HCT116 (cell line): ENCODE data around the gene ABCB6. TPM values are rescaled to one million over a fixed set of nuclear protein-coding genes. Genes with fewer than 3 reads are reported as not detected.

Experiments
- ATAC-seq: fragments of 200-7000 bp; cut with Tn5 transposase; 2 replicates; pipeline ENCODE4 v1.9.1; 2020; ENCODE audit warnings: mild to moderate bottlenecking, moderate library complexity
- BruUV-seq: library from RNA; stranded (reverse); fragments of 400-500 nt; replicated peaks from 2 replicates; lab custom pipeline; 2021; lab: Mats Ljungman, UMichigan
- CTCF ChIA-PET: fragments of 300-600 bp; sonication (Branson Sonifier 250); formaldehyde crosslinking; loops from one replicate; lab custom pipeline; 2021; ENCODE audit warnings: antibody characterized with exemption; lab: Charles Lee
- POLR2A ChIA-PET: fragments of 300-600, 350-600 bp; sonication (Branson Sonifier 250); formaldehyde crosslinking; loops from one replicate; lab custom pipeline; 2021; ENCODE audit warnings: antibody characterized with exemption; lab: Charles Lee
- RAD21 ChIA-PET, 2 experiments: fragments of 300-600 bp; sonication (Branson Sonifier 250); formaldehyde crosslinking; loops; one replicate each; lab custom pipeline; 2023; ENCODE audit warnings: low total read pairs in 2 of 2; ENCODE audit not compliant: uncharacterized antibody in 2 of 2, unreplicated experiment in 2 of 2, low non-redundant PET in 1 of 2; lab: Charles Lee
- DNase-seq: peaks from one replicate; pipeline ENCODE4 v3.0.0-alpha.2; 2010; ENCODE audit warnings: low read depth, low spot score
- H2AFZ ChIP-seq: fragments of 200-600 bp; shearing (Covaris generic), sonication (generic); 2 replicates; pipeline ENCODE4 v1.6.1; 2017; ENCODE audit warnings: low read depth, mixed run types, mixed read lengths, antibody characterized with exemption, low read length; ENCODE audit not compliant: poor library complexity, severe bottlenecking
- H3K27ac ChIP-seq: 2 replicates; pipeline ENCODE4 v1.5.1; 2012; ENCODE audit warnings: low read depth, low read length
- H3K27me3 ChIP-seq: fragments of 200-600 bp; sonication (generic); 2 replicates; pipeline ENCODE4 v1.6.1; 2016; ENCODE audit warnings: mixed run types, low read length, mixed read lengths; ENCODE audit not compliant: insufficient read depth
- H3K36me3 ChIP-seq, 2 experiments: fragments of 200-500 bp in 1 of 2; fragments of 200-600 bp in 1 of 2; sonication (Bioruptor generic) in 1 of 2; sonication (generic) in 1 of 2; 2 replicates each; pipeline versions ENCODE4 v1.5.1 to v1.6.1; 2014 to 2016; ENCODE audit warnings: low read length in 2 of 2, inconsistent platforms in 1 of 2, mixed read lengths in 1 of 2, mixed run types in 1 of 2; ENCODE audit not compliant: insufficient read depth in 2 of 2, control insufficient read depth in 1 of 2
- H3K4me1 ChIP-seq, 2 experiments: fragments of 200-600 bp in 1 of 2; sonication (generic) in 1 of 2; 2 replicates each; pipeline versions ENCODE4 v1.5.1 to v1.6.1; 2012 to 2017; ENCODE audit warnings: low read length in 2 of 2, inconsistent platforms in 1 of 2, mild to moderate bottlenecking in 1 of 2, mixed read lengths in 1 of 2, mixed run types in 1 of 2, moderate library complexity in 1 of 2; ENCODE audit not compliant: insufficient read depth in 2 of 2, control insufficient read depth in 1 of 2
- H3K4me2 ChIP-seq: fragments of 200-600 bp; sonication (generic); 2 replicates; pipeline ENCODE4 v1.6.1; 2017; ENCODE audit warnings: mixed run types, low read length, mixed read lengths
- H3K4me3 ChIP-seq, 2 experiments: fragments of 200-600 bp in 1 of 2; sonication (generic) in 1 of 2; replicated peaks in 1 of 2; 2 replicates each; pipeline ENCODE4 v1.5.1; 2011 to 2016; ENCODE audit warnings: low read length in 2 of 2, control low read depth in 1 of 2, low read depth in 1 of 2, mild to moderate bottlenecking in 1 of 2, mixed read lengths in 1 of 2, mixed run types in 1 of 2
- H3K79me2 ChIP-seq: fragments of 200-600 bp; sonication (generic); 2 replicates; pipeline ENCODE4 v1.6.1; 2017; ENCODE audit warnings: mild to moderate bottlenecking, mixed run types, low read length, moderate library complexity, mixed read lengths; ENCODE audit not compliant: insufficient read depth
- H3K9ac ChIP-seq: fragments of 200-600 bp; sonication (generic); 2 replicates; pipeline ENCODE4 v1.6.1; 2016; ENCODE audit warnings: low read length, mixed read lengths
- H3K9me2 ChIP-seq: fragments of 200-600 bp; sonication (generic), shearing (Covaris generic); 2 replicates; pipeline ENCODE4 v1.6.1; 2017; ENCODE audit warnings: mixed run types, mild to moderate bottlenecking, moderate library complexity; ENCODE audit not compliant: insufficient read depth
- H3K9me3 ChIP-seq, 2 experiments: fragments of 200-500 bp in 1 of 2; fragments of 200-600 bp in 1 of 2; sonication (Bioruptor generic) in 1 of 2; sonication (generic) in 1 of 2; 2 replicates each; pipeline ENCODE4 v1.6.1; 2014 to 2017; ENCODE audit warnings: low read length in 2 of 2, mixed read lengths in 2 of 2, inconsistent platforms in 1 of 2, low read depth in 1 of 2, mild to moderate bottlenecking in 1 of 2, mixed run types in 1 of 2, moderate library complexity in 1 of 2; ENCODE audit not compliant: control insufficient read depth in 1 of 2, insufficient read depth in 1 of 2
- H4K20me1 ChIP-seq: fragments of 200-600 bp; sonication (generic), shearing (Covaris generic); 2 replicates; pipeline ENCODE4 v1.6.1; 2017; ENCODE audit warnings: mixed run types, mild to moderate bottlenecking, moderate library complexity; ENCODE audit not compliant: insufficient read depth
- ATF3 ChIP-seq: IDR thresholded peaks from 2 replicates; pipeline ENCODE4 v1.6.1; 2012
- CBX3 ChIP-seq: IDR thresholded peaks from 2 replicates; pipeline ENCODE4 v1.6.1; 2012; ENCODE audit warnings: low read depth
- EGR1 ChIP-seq: IDR thresholded peaks from 2 replicates; pipeline ENCODE4 v1.6.1; 2012; ENCODE audit warnings: low read depth
- ELF1 ChIP-seq: IDR thresholded peaks from 2 replicates; pipeline ENCODE4 v1.6.1; 2012; ENCODE audit warnings: low read depth, borderline replicate concordance
- EZH2 ChIP-seq: fragments of 200-600 bp; sonication (generic); IDR thresholded peaks from 2 replicates; pipeline ENCODE4 v1.6.1; 2017; ENCODE audit warnings: antibody characterized with exemption, mixed run types
- EZH2phosphoT487 ChIP-seq: fragments of 200-600 bp; IDR thresholded peaks from 2 replicates; pipeline ENCODE4 v1.6.1; 2018; ENCODE audit warnings: antibody characterized with exemption, borderline replicate concordance
- MAX ChIP-seq: IDR thresholded peaks from 2 replicates; pipeline ENCODE4 v1.6.1; 2012
- SIN3A ChIP-seq: IDR thresholded peaks from 2 replicates; pipeline ENCODE4 v1.6.1; 2012; ENCODE audit warnings: low read depth
- SP1 ChIP-seq: IDR thresholded peaks from 2 replicates; pipeline ENCODE4 v1.6.1; 2012; ENCODE audit warnings: low read depth
- YY1 ChIP-seq: IDR thresholded peaks from 2 replicates; pipeline ENCODE4 v1.6.1; 2011; ENCODE audit warnings: low read length, low read depth, moderate library complexity, mild to moderate bottlenecking; ENCODE audit not compliant: insufficient replicate concordance; ENCODE audit errors: extremely low read depth
- intact Hi-C: fragments of 100-400 bp; cut with micrococcal nuclease; formaldehyde crosslinking; loops from 2 replicates; pipeline ENCODE4 v1.10.0; 2022
- total RNA-seq: library from RNA; stranded (reverse); gene quantifications from one replicate; pipeline ENCODE4 v1.2.1, GENCODE V29; 2021; ENCODE audit not compliant: unreplicated experiment
- TF ChIP-seq, protein P1 (sequence below), 3 experiments: fragments of 200-600 bp in 1 of 3; sonication (generic) in 1 of 3; IDR thresholded peaks in 2 of 3; conservative IDR thresholded peaks in 1 of 3; 2 replicates each; pipeline ENCODE4 v1.5.1; 2012 to 2017; ENCODE audit warnings: low read depth in 2 of 3, low read length in 2 of 3, antibody characterized with exemption in 1 of 3, borderline replicate concordance in 1 of 3, control low read depth in 1 of 3, mild to moderate bottlenecking in 1 of 3, mixed read lengths in 1 of 3, mixed run types in 1 of 3, moderate library complexity in 1 of 3; ENCODE audit not compliant: insufficient read depth in 1 of 3
- TF ChIP-seq, protein P2 (sequence below): IDR thresholded peaks from 2 replicates; pipeline ENCODE4 v1.6.1; 2011; ENCODE audit warnings: mild to moderate bottlenecking, low read length, moderate library complexity; ENCODE audit not compliant: insufficient replicate concordance; ENCODE audit errors: extremely low read depth

The ABCB6 gene
- total RNA-seq, 1 experiment from 2014 or later: 24.5 TPM

GRCh38 chr2:219248845-219249202 lies 30.1 kb upstream of the ABCB6 start (continued):
- no peak for TF ChIP-seq CBX3
- TF ChIP-seq ATF3: no peak
- no peak for TF ChIP-seq ELF1
- TF ChIP-seq, protein P1, sequence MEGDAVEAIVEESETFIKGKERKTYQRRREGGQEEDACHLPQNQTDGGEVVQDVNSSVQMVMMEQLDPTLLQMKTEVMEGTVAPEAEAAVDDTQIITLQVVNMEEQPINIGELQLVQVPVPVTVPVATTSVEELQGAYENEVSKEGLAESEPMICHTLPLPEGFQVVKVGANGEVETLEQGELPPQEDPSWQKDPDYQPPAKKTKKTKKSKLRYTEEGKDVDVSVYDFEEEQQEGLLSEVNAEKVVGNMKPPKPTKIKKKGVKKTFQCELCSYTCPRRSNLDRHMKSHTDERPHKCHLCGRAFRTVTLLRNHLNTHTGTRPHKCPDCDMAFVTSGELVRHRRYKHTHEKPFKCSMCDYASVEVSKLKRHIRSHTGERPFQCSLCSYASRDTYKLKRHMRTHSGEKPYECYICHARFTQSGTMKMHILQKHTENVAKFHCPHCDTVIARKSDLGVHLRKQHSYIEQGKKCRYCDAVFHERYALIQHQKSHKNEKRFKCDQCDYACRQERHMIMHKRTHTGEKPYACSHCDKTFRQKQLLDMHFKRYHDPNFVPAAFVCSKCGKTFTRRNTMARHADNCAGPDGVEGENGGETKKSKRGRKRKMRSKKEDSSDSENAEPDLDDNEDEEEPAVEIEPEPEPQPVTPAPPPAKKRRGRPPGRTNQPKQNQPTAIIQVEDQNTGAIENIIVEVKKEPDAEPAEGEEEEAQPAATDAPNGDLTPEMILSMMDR (IDR thresholded peaks at IDR 0.05 in 2 of 3, conservative IDR thresholded peaks at IDR 0.05 in 1 of 3; ENCODE audit: borderline replicate concordance in 1 of 3, insufficient read depth in 1 of 3, low read depth in 2 of 3, low read length in 2 of 3): no peak
- TF ChIP-seq EGR1: no peak
- no peak for TF ChIP-seq SP1
- no peak for TF ChIP-seq EZH2
- no peak for TF ChIP-seq MAX
- TF ChIP-seq EZH2phosphoT487: no peak

DNA sequence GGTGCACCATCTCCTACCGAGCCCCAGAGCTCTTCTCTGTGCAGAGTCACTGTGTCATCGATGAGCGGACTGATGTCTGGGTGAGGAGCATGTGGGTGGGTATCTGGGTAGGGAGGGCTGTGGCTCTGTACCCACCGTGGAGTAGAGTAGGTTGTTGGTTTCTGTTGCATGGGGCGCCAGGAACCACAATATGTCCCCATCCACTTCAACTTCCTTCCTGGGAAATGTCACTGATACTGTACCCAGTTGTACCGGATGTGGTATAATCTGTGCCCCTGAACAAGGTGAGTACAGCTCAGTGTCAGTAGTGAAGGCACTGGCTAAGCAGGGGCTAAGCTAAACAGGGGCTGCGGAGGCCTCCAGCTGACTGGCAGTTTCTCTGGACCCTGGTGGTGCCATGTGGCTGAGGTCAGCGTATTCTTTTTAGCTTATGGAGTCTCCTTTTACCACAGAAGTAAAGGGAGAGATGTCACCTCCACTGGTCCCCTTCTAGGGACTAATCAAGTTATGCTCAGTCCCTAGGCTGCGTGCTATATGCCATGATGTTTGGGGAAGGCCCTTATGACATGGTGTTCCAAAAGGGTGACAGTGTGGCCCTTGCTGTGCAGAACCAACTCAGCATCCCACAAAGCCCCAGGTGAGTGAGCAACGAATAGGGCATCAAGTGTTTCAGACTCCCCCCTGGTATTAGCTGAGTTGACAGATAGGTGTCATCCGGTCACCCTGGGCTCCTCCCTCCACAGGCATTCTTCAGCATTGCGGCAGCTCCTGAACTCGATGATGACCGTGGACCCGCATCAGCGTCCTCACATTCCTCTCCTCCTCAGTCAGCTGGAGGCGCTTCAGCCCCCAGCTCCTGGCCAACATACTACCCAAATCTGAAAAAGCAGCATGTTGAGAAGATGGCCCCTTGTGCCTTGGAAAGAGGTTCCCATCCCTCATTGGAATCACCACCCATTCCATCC lies 29.2 kb upstream of the ABCB6 start:
- RAD21 ChIA-PET: no interaction called here
- H3K4me2 ChIP-seq: 0 out of 2 replicates have a peak overlapping the region, but pooled peaks have one; percentile 69
- no peaks in the 10 kb centered on the region for H3K9me2 ChIP-seq
- intact Hi-C loops: no loop called here
- H3K36me3 ChIP-seq: peaks cover 3 to 5% of the 10 kb centered on the region in 2 experiments; a peak in 2 of 4 replicates
- H3K27me3 ChIP-seq: no peaks in the 10 kb centered on the region
- H3K4me3 ChIP-seq: no peak overlapping the region
- no peaks in the 10 kb centered on the region for H4K20me1 ChIP-seq
- POLR2A ChIA-PET: no interaction called here
- peaks cover 31% of the 10 kb centered on the region; the same call in 1 of the 2 replicates for H3K79me2 ChIP-seq
- CTCF ChIA-PET: interaction anchor here (0.6 to 2.8 kb wide), 5 partner anchors 29 to 140 kb away, joined by 3 to 14 read pairs (median 7); partner anchors contain the start of gene DNPEP
- no peaks in the 10 kb centered on the region for H3K9me3 ChIP-seq
- peaks cover 29 to 58% of the 10 kb centered on the region in 2 experiments for H3K4me1 ChIP-seq
- ATAC-seq: no peak
- BruUV-seq: no TSS peak
- H3K27ac ChIP-seq: no peak overlapping the region
- no peak overlapping the region for H3K9ac ChIP-seq
- TF ChIP-seq, protein P2, sequence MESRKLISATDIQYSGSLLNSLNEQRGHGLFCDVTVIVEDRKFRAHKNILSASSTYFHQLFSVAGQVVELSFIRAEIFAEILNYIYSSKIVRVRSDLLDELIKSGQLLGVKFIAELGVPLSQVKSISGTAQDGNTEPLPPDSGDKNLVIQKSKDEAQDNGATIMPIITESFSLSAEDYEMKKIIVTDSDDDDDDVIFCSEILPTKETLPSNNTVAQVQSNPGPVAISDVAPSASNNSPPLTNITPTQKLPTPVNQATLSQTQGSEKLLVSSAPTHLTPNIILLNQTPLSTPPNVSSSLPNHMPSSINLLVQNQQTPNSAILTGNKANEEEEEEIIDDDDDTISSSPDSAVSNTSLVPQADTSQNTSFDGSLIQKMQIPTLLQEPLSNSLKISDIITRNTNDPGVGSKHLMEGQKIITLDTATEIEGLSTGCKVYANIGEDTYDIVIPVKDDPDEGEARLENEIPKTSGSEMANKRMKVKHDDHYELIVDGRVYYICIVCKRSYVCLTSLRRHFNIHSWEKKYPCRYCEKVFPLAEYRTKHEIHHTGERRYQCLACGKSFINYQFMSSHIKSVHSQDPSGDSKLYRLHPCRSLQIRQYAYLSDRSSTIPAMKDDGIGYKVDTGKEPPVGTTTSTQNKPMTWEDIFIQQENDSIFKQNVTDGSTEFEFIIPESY: no peak
- TF ChIP-seq MAX (no peak), YY1 (no peak), SIN3A (no peak), ATF3 (no peak)
- DNase-seq: no peak
- no peak overlapping the region for H2AFZ ChIP-seq
